CD14-positive monocyte (primary cell): ENCODE measurements around the gene HSBP1. TPM values are rescaled to one million over a fixed set of nuclear protein-coding genes. Genes with fewer than 3 reads are reported as not detected.

Source experiments
- DNase-seq, 3 donors: peaks; one replicate each; pipeline ENCODE4 v3.0.0-alpha.2; 2011 to 2022
- H2AFZ ChIP-seq: 2 replicates; pipeline ENCODE4 v1.6.0; 2012; ENCODE audit warnings: mild to moderate bottlenecking, low read depth, low read length, inconsistent platforms; ENCODE audit not compliant: insufficient read depth, poor library complexity, severe bottlenecking
- H3K27ac ChIP-seq, 2 donors: 1 replicate in 1 of 2; 2 replicates in 1 of 2; pipeline ENCODE4 v1.5.1; 2012 to 2013; ENCODE audit warnings: low read length in 2 of 2, control low read depth in 1 of 2, inconsistent platforms in 1 of 2, low read depth in 1 of 2, mild to moderate bottlenecking in 1 of 2
- H3K27me3 ChIP-seq, 2 donors: one replicate each; pipeline versions ENCODE4 v1.6.0 to v1.6.1; 2011 to 2013; ENCODE audit warnings: low read length in 2 of 2; ENCODE audit not compliant: control insufficient read depth in 2 of 2, insufficient read depth in 2 of 2
- H3K36me3 ChIP-seq, 2 donors: replicated peaks in 1 of 2; 1 replicate in 1 of 2; 2 replicates in 1 of 2; pipeline versions ENCODE4 v1.5.1 to v1.6.1; 2012 to 2013; ENCODE audit warnings: low read length in 2 of 2, control low read depth in 1 of 2, inconsistent platforms in 1 of 2, mild to moderate bottlenecking in 1 of 2; ENCODE audit not compliant: insufficient read depth in 2 of 2, control insufficient read depth in 1 of 2
- H3K4me1 ChIP-seq, 2 donors: 1 replicate in 1 of 2; 2 replicates in 1 of 2; pipeline versions ENCODE4 v1.5.1 to v1.6.1; 2012 to 2013; ENCODE audit warnings: low read length in 2 of 2, control low read depth in 1 of 2, inconsistent platforms in 1 of 2, mild to moderate bottlenecking in 1 of 2, moderate library complexity in 1 of 2; ENCODE audit not compliant: insufficient read depth in 2 of 2, control insufficient read depth in 1 of 2
- H3K4me2 ChIP-seq: replicated peaks from 2 replicates; pipeline ENCODE3; 2012; ENCODE audit warnings: low read length, moderate library complexity, mild to moderate bottlenecking; ENCODE audit not compliant: poor library complexity, severe bottlenecking; ENCODE audit errors: extremely low read depth
- H3K4me3 ChIP-seq, 3 experiments: fragments of 200-600 bp in 1 of 3; sonication (generic) in 1 of 3; replicated peaks in 1 of 3; 1 replicate in 2 of 3; 2 replicates in 1 of 3; pipeline ENCODE4 v1.5.1; 2011 to 2013; ENCODE audit warnings: low read length in 3 of 3, mild to moderate bottlenecking in 3 of 3, control low read depth in 2 of 3, low read depth in 2 of 3, inconsistent platforms in 1 of 3, moderate library complexity in 1 of 3
- H3K79me2 ChIP-seq: 2 replicates; pipeline ENCODE4 v1.6.0; 2012; ENCODE audit warnings: mild to moderate bottlenecking, control low read depth, inconsistent platforms, low read length, moderate library complexity; ENCODE audit not compliant: insufficient read depth
- H3K9ac ChIP-seq: 2 replicates; pipeline ENCODE4 v1.6.0; 2017; ENCODE audit warnings: low read length, mild to moderate bottlenecking; ENCODE audit not compliant: insufficient read depth, poor library complexity, severe bottlenecking
- H3K9me3 ChIP-seq, 2 donors: replicated peaks in 1 of 2; 1 replicate in 1 of 2; 2 replicates in 1 of 2; pipeline versions ENCODE4 v1.5.1 to v1.6.1; 2012 to 2013; ENCODE audit warnings: low read length in 2 of 2, control low read depth in 1 of 2; ENCODE audit not compliant: control insufficient read depth in 1 of 2, insufficient read depth in 1 of 2
- H4K20me1 ChIP-seq: 2 replicates; pipeline ENCODE4 v1.6.0; 2012; ENCODE audit warnings: mild to moderate bottlenecking, low read length, control low read depth, moderate library complexity; ENCODE audit not compliant: insufficient read depth
- H3K27ac Mint-ChIP-seq, 7 donors: one replicate each; pipeline ENCODE4 v1.8.0; 2020; ENCODE audit warnings: mild to moderate bottlenecking in 7 of 7, mixed read lengths in 7 of 7, moderate library complexity in 6 of 7, inconsistent platforms in 2 of 7
- H3K27me3 Mint-ChIP-seq, 3 donors: one replicate each; pipeline ENCODE4 v1.8.0; 2021 to 2022; ENCODE audit warnings: low read depth in 3 of 3, mild to moderate bottlenecking in 3 of 3, mixed read lengths in 3 of 3, moderate library complexity in 3 of 3, inconsistent platforms in 1 of 3
- H3K36me3 Mint-ChIP-seq, 2 donors: one replicate each; pipeline ENCODE4 v1.8.0; 2020; ENCODE audit warnings: mixed read lengths in 2 of 2, inconsistent platforms in 1 of 2, mild to moderate bottlenecking in 1 of 2
- H3K4me1 Mint-ChIP-seq: one replicate; pipeline ENCODE4 v1.8.0; 2020; ENCODE audit warnings: mild to moderate bottlenecking, mixed read lengths
- H3K4me3 Mint-ChIP-seq, 2 donors: one replicate each; pipeline ENCODE4 v1.8.0; 2020; ENCODE audit warnings: mild to moderate bottlenecking in 2 of 2, mixed read lengths in 2 of 2, moderate library complexity in 1 of 2
- H3K9me3 Mint-ChIP-seq, 7 donors: one replicate each; pipeline ENCODE4 v1.8.0; 2020 to 2022; ENCODE audit warnings: mixed read lengths in 7 of 7, mild to moderate bottlenecking in 6 of 7, moderate library complexity in 6 of 7, inconsistent platforms in 2 of 7
- CTCF ChIP-seq: fragments of 200-600 bp; IDR thresholded peaks from one replicate; pipeline ENCODE4 v1.8.0; 2022; ENCODE audit warnings: antibody characterized with exemption, mild to moderate bottlenecking
- WGBS: methylation state at CpG from one replicate; pipeline ENCODE4 v1.1.5; 2013; ENCODE audit warnings: missing lambda C conversion rate; ENCODE audit not compliant: insufficient coverage; 5-methylcytosine and 5-hydroxymethylcytosine counted together
- intact Hi-C, 2 donors: fragments of 100-400 bp; cut with micrococcal nuclease; formaldehyde crosslinking; loops; one replicate each; pipeline versions ENCODE4 v1.15.0 to v1.15.1; 2023
- polyA plus RNA-seq, 3 donors: library from polyadenylated mRNA; depleted of rRNA in 1 of 3; unstranded in 2 of 3; stranded (reverse) in 1 of 3; fragments of 300-500 nt in 2 of 3; fragments of >200 nt in 1 of 3; fragmentation: Illumina TruSeq in 2 of 3; gene quantifications; 1 replicate in 2 of 3; 2 replicates in 1 of 3; pipeline ENCODE4 v1.2.3, GENCODE V29; 2012 to 2021

HSBP1 gene
- polyA plus RNA-seq, 3 donors = 16.9 to 194 (median 178) TPM

GRCh38 chr16:83849421-83849820 is 41.6 kb downstream of the HSBP1 start:
- H3K9me3 ChIP-seq = no peaks in the 10 kb centered on the region
- H3K4me1 ChIP-seq = peaks cover 30 to 50% of the 10 kb centered on the region in 2 donors
- H3K79me2 ChIP-seq = no peaks in the 10 kb centered on the region
- intact Hi-C loops = no loop called here
- no peak overlapping the region for H3K4me2 ChIP-seq
- Mint-ChIP-seq H3K4me1 (peaks cover 31% of the 10 kb centered on the region), H3K4me3 (no peak overlapping the region), H3K27me3 (peaks cover 2 to 5% (median 3%) of the 10 kb centered on the region in 3 donors), H3K36me3 (peaks cover 0 to 2% of the 10 kb centered on the region in 2 donors), H3K27ac (peak overlapping the region in 2 of 7 donors; percentile 46 to 74), H3K9me3 (peaks cover 0 to 3% (median 0%) of the 10 kb centered on the region in 7 donors)
- H4K20me1 ChIP-seq = no peaks in the 10 kb centered on the region
- TF ChIP-seq CTCF = no peak
- no peak for DNase-seq
- no peak overlapping the region for H3K27ac ChIP-seq
- H2AFZ ChIP-seq = no peak overlapping the region
- H3K4me3 ChIP-seq = no peak overlapping the region
- no peak overlapping the region for H3K9ac ChIP-seq
- H3K36me3 ChIP-seq = no peaks in the 10 kb centered on the region
- WGBS = 100% methylated on average over 1 of the region's 6 CpGs
- H3K27me3 ChIP-seq = no peaks in the 10 kb centered on the region

DNA sequence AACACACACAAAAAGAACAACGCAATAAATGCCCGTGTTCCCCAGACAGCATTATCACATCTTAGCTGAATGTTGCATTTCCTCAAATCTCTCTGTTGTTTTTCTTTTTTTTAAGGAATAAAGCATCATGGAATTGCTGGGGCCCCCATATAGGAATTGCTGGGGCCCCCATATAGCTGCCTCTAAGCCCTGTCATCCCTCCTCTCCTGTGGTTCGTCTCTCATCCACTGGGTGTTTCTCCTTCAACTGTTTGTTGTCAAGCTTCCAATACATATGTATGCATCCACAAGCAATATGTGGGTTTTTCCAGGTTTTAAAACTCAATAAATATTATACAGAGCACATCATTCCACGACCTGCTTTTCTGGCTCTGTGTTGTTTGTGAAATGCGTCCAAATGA is 43.2 kb downstream of the HSBP1 start:
- no peaks in the 10 kb centered on the region for H4K20me1 ChIP-seq
- Mint-ChIP-seq H3K4me1 (peaks cover 26% of the 10 kb centered on the region), H3K9me3 (peaks cover 0 to 3% (median 0%) of the 10 kb centered on the region in 7 donors), H3K4me3 (no peak overlapping the region), H3K36me3 (peaks cover 0 to 2% of the 10 kb centered on the region in 2 donors), H3K27ac (no peak overlapping the region), H3K27me3 (peaks cover 2 to 7% (median 5%) of the 10 kb centered on the region in 3 donors)
- H3K79me2 ChIP-seq = no peaks in the 10 kb centered on the region
- H3K9me3 ChIP-seq = no peaks in the 10 kb centered on the region
- no peak overlapping the region for H3K9ac ChIP-seq
- H3K36me3 ChIP-seq = no peaks in the 10 kb centered on the region
- DNase-seq = no peak
- no peaks in the 10 kb centered on the region for H3K27me3 ChIP-seq
- H3K27ac ChIP-seq = no peak overlapping the region
- H3K4me2 ChIP-seq = no peak overlapping the region
- peaks cover 28 to 35% of the 10 kb centered on the region in 2 donors for H3K4me1 ChIP-seq
- intact Hi-C loops = no loop called here
- TF ChIP-seq CTCF = no peak
- H3K4me3 ChIP-seq = no peak overlapping the region
- no peak overlapping the region for H2AFZ ChIP-seq
- 100% methylated on average over 1 of the region's 5 CpGs for WGBS
